Measurements from ENCODE around the gene CRYBA1.
"Not testable (repeated sequence)": the region's sequence is repeated elsewhere in the genome, so short reads cannot be mapped to it uniquely, and the experiment has no call there.

Gene CRYBA1

GRCh38 chr17:29246628-29247027, at the start of gene CRYBA1:
CRYBA1 (plus strand) TSS chr17:29246859; CDS start chr17:29246864, 5 bp downstream.
- no peak for DNase-seq (ENCODE audit: low read depth)

GRCh38 chr17:29197516-29198272, 49.0 kb upstream of the CRYBA1 start:
- DNase-seq (ENCODE audit: low read depth): no peak

- not testable (repeated sequence) for DNase-seq (ENCODE audit: low read depth)
Measured at GRCh38 chr17:29204068-29204804, 42.4 kb upstream of the CRYBA1 start.

- no peak for DNase-seq (ENCODE audit: low read depth)
Measured at GRCh38 chr17:29205047-29205446, 41.6 kb upstream of the CRYBA1 start.

GRCh38 chr17:29207975-29208374, 38.7 kb upstream of the CRYBA1 start:
- no peak for DNase-seq (ENCODE audit: low read depth)

GRCh38 chr17:29209073-29209472, 37.6 kb upstream of the CRYBA1 start:
- DNase-seq (ENCODE audit: low read depth): no peak

GRCh38 chr17:29210879-29211278, 35.8 kb upstream of the CRYBA1 start:
- peak; percentile 63 for DNase-seq (ENCODE audit: low read depth)

GRCh38 chr17:29212094-29212631, 34.5 kb upstream of the CRYBA1 start:
- no peak for DNase-seq (ENCODE audit: low read depth)

GRCh38 chr17:29212681-29213121, 34.0 kb upstream of the CRYBA1 start:
- no peak for DNase-seq (ENCODE audit: low read depth)

- no peak for DNase-seq (ENCODE audit: low read depth)
Measured at GRCh38 chr17:29214215-29215146, 32.2 kb upstream of the CRYBA1 start.

- no peak for DNase-seq (ENCODE audit: low read depth)
Measured at GRCh38 chr17:29215174-29215573, 31.5 kb upstream of the CRYBA1 start.

- peak; percentile 40 for DNase-seq (ENCODE audit: low read depth)
Measured at GRCh38 chr17:29215717-29216116, 30.9 kb upstream of the CRYBA1 start.

GRCh38 chr17:29216181-29216580, 30.5 kb upstream of the CRYBA1 start:
- no peak for DNase-seq (ENCODE audit: low read depth)

- DNase-seq (ENCODE audit: low read depth): no peak
Measured at GRCh38 chr17:29216856-29217255, 29.8 kb upstream of the CRYBA1 start.

GRCh38 chr17:29219378-29220047, 27.1 kb upstream of the CRYBA1 start:
- peak; percentile 71 for DNase-seq (ENCODE audit: low read depth)

- DNase-seq (ENCODE audit: low read depth): not testable (repeated sequence)
Measured at GRCh38 chr17:29221338-29221737, 25.3 kb upstream of the CRYBA1 start.

- peak; percentile 11 for DNase-seq (ENCODE audit: low read depth)
Measured at GRCh38 chr17:29225396-29225795, 21.3 kb upstream of the CRYBA1 start.

- no peak for DNase-seq (ENCODE audit: low read depth)
Measured at GRCh38 chr17:29233301-29233700, 13.4 kb upstream of the CRYBA1 start.

GRCh38 chr17:29234972-29235371, 11.7 kb upstream of the CRYBA1 start:
- not testable (repeated sequence) for DNase-seq (ENCODE audit: low read depth)

- DNase-seq (ENCODE audit: low read depth): no peak
Measured at GRCh38 chr17:29235904-29236303, 10.8 kb upstream of the CRYBA1 start.

- DNase-seq (ENCODE audit: low read depth): peak; percentile 77
Measured at GRCh38 chr17:29237476-29238132, 9.1 kb upstream of the CRYBA1 start.

All from iris pigment epithelial cell (primary cell).